HG03060 (cell line): ENCODE measurements around the gene DSCAML1.

Source experiments
- ATAC-seq: cut with Tn5 transposase; IDR thresholded peaks from one replicate; pipeline ENCODE4 v1.9.1; 2021; ENCODE audit warnings: low read depth, moderate number of reproducible peaks; ENCODE audit not compliant: unreplicated experiment

DSCAML1 gene

GRCh38 chr11:117704395-117705100, 92.5 kb downstream of the DSCAML1 start:
- no peak for ATAC-seq

GRCh38 chr11:117702946-117703598, 93.9 kb downstream of the DSCAML1 start:
- no peak for ATAC-seq

- ATAC-seq = no peak
Observed at GRCh38 chr11:117701781-117702180, 95.2 kb downstream of the DSCAML1 start.

- no peak for ATAC-seq
Observed at GRCh38 chr11:117700551-117700950, 96.5 kb downstream of the DSCAML1 start.

GRCh38 chr11:117697319-117697718, 99.7 kb downstream of the DSCAML1 start:
- no peak for ATAC-seq

- ATAC-seq = no peak
Observed at GRCh38 chr11:117696540-117696939, 100.5 kb downstream of the DSCAML1 start.

- no peak for ATAC-seq
Observed at GRCh38 chr11:117693344-117693743, 103.7 kb downstream of the DSCAML1 start.

- ATAC-seq = no peak
Observed at GRCh38 chr11:117691516-117691915, 105.5 kb downstream of the DSCAML1 start.

- ATAC-seq = no peak
Observed at GRCh38 chr11:117691218-117691514, 105.8 kb downstream of the DSCAML1 start.

GRCh38 chr11:117690484-117691217, 106.4 kb downstream of the DSCAML1 start:
- no peak for ATAC-seq

GRCh38 chr11:117688255-117688797, 108.7 kb downstream of the DSCAML1 start:
- ATAC-seq = no peak

- ATAC-seq = no peak
Observed at GRCh38 chr11:117687776-117688175, 109.2 kb downstream of the DSCAML1 start.

- no peak for ATAC-seq
Observed at GRCh38 chr11:117686711-117687110, 110.3 kb downstream of the DSCAML1 start.

- no peak for ATAC-seq
Observed at GRCh38 chr11:117685566-117685965, 111.5 kb downstream of the DSCAML1 start.

- no peak for ATAC-seq
Observed at GRCh38 chr11:117684731-117685130, 112.3 kb downstream of the DSCAML1 start.

GRCh38 chr11:117684111-117684510, 112.9 kb downstream of the DSCAML1 start:
- no peak for ATAC-seq

GRCh38 chr11:117681438-117681837, 115.6 kb downstream of the DSCAML1 start:
- ATAC-seq = no peak

GRCh38 chr11:117679461-117679860, 117.6 kb downstream of the DSCAML1 start:
- no peak for ATAC-seq

- no peak for ATAC-seq
Observed at GRCh38 chr11:117678658-117679406, 118.2 kb downstream of the DSCAML1 start.

GRCh38 chr11:117677729-117678310, 119.2 kb downstream of the DSCAML1 start:
- no peak for ATAC-seq
